Smooth muscle cell of the brain vasculature (primary cell): Measurements from ENCODE around the gene THBS4.
"Not testable (repeated sequence)": the region's sequence is repeated elsewhere in the genome, so short reads cannot be mapped to it uniquely, and the experiment has no call there.

ENCODE experiments used
- DNase-seq: peaks from one replicate; pipeline ENCODE4 v3.0.0-alpha.2; 2012; ENCODE audit warnings: low read depth, low spot score

The THBS4 gene

GRCh38 chr5:80076131-80077050, 41.2 kb downstream of the THBS4 start:
- DNase-seq: no peak

GRCh38 chr5:80077051-80077714, 42.0 kb downstream of the THBS4 start:
- DNase-seq: no peak

- DNase-seq: no peak
Observed at GRCh38 chr5:80078921-80079320, 43.8 kb downstream of the THBS4 start.

- DNase-seq: no peak
Observed at GRCh38 chr5:80082281-80082680, 47.1 kb downstream of the THBS4 start.

GRCh38 chr5:80082731-80083100, 47.6 kb downstream of the THBS4 start:
- DNase-seq: no peak

GRCh38 chr5:80083101-80083890, 48.1 kb downstream of the THBS4 start:
- DNase-seq: no peak

- DNase-seq: no peak
Observed at GRCh38 chr5:80090884-80091166, 55.7 kb downstream of the THBS4 start.

GRCh38 chr5:80091792-80092192, 56.6 kb downstream of the THBS4 start:
- DNase-seq: not testable (repeated sequence)

- DNase-seq: no peak
Observed at GRCh38 chr5:80092486-80093107, 57.4 kb downstream of the THBS4 start.

- no peak for DNase-seq
Observed at GRCh38 chr5:80093796-80094195, 58.6 kb downstream of the THBS4 start.

- no peak for DNase-seq
Observed at GRCh38 chr5:80094236-80094738, 59.1 kb downstream of the THBS4 start.

GRCh38 chr5:80097451-80097850, 62.3 kb downstream of the THBS4 start:
- no peak for DNase-seq

GRCh38 chr5:80101993-80102392, 66.8 kb downstream of the THBS4 start:
- DNase-seq: no peak

GRCh38 chr5:80103371-80103770, 68.2 kb downstream of the THBS4 start:
- no peak for DNase-seq

GRCh38 chr5:80105698-80106439, 70.7 kb downstream of the THBS4 start:
- no peak for DNase-seq

- no peak for DNase-seq
Observed at GRCh38 chr5:80106916-80107315, 71.8 kb downstream of the THBS4 start.

- no peak for DNase-seq
Observed at GRCh38 chr5:80109646-80110478, 74.7 kb downstream of the THBS4 start.

GRCh38 chr5:80111376-80111990, 76.3 kb downstream of the THBS4 start:
- DNase-seq: not testable (repeated sequence)

- DNase-seq: no peak
Observed at GRCh38 chr5:80114860-80115259, 79.7 kb downstream of the THBS4 start.

GRCh38 chr5:80116000-80116399, 80.9 kb downstream of the THBS4 start:
- no peak for DNase-seq
